ENCODE results near the gene C1orf87. TPM values are rescaled to one million over a fixed set of nuclear protein-coding genes. Genes with fewer than 3 reads are reported as not detected.

C1orf87 gene
- total RNA-seq = under 0.01 TPM in 1 of 2 replicates, not detected in the other

GRCh38 chr1:60073605-60074278 is at the start of gene C1orf87:
C1orf87 (minus strand) TSS chr1:60073770; CDS start chr1:60072643, 1,127 bp downstream.

Other genes with a start within 250 kb of the C1orf87 start
- gene CYP2J2, start 147.0 kb downstream of the C1orf87 start, total RNA-seq = under 0.01 TPM in 2 replicates